Activated CD4-positive, CD25-positive, alpha-beta regulatory T cell treated with anti-CD3 and anti-CD28 coated beads, Interleukin-2, amount 50 U/mL, for 16 hours (primary cell): ENCODE data around the gene OR2S2.
"Not testable (repeated sequence)": the region's sequence is repeated elsewhere in the genome, so short reads cannot be mapped to it uniquely, and the experiment has no call there.

Source experiments
- DNase-seq: peaks from one replicate; pipeline ENCODE4 v3.0.0-alpha.2; 2020; ENCODE audit warnings: low read depth, low spot score

The OR2S2 gene

GRCh38 chr9:35958104-35958837 lies at the start of gene OR2S2:
OR2S2 (minus strand) TSS chr9:35958154; CDS start chr9:35958098, 56 bp downstream.
- DNase-seq, result no peak

- DNase-seq, result no peak
These were observed 49.4 kb upstream of the OR2S2 start for GRCh38 chr9:36007316-36007708.

GRCh38 chr9:36006549-36007315 lies 48.8 kb upstream of the OR2S2 start:
- DNase-seq, result no peak

GRCh38 chr9:36005891-36006290 lies 47.9 kb upstream of the OR2S2 start:
- DNase-seq, result no peak

GRCh38 chr9:35998333-35998732 lies 40.4 kb upstream of the OR2S2 start:
- DNase-seq, result no peak

- not testable (repeated sequence) for DNase-seq
These were observed 39.1 kb upstream of the OR2S2 start for GRCh38 chr9:35997016-35997415.

- DNase-seq, result no peak
These were observed 38.5 kb upstream of the OR2S2 start for GRCh38 chr9:35996358-35996970.

GRCh38 chr9:35994959-35995358 lies 37.0 kb upstream of the OR2S2 start:
- DNase-seq, result no peak

- no peak for DNase-seq
These were observed 36.2 kb upstream of the OR2S2 start for GRCh38 chr9:35993976-35994720.

- DNase-seq, result not testable (repeated sequence)
These were observed 35.2 kb upstream of the OR2S2 start for GRCh38 chr9:35993136-35993535.

GRCh38 chr9:35990155-35990554 lies 32.2 kb upstream of the OR2S2 start:
- DNase-seq, result no peak

- DNase-seq, result no peak
These were observed 26.1 kb upstream of the OR2S2 start for GRCh38 chr9:35984021-35984420.

GRCh38 chr9:35981699-35982098 lies 23.7 kb upstream of the OR2S2 start:
- no peak for DNase-seq

- no peak for DNase-seq
These were observed 22.5 kb upstream of the OR2S2 start for GRCh38 chr9:35980289-35981011.

- no peak for DNase-seq
These were observed 20.8 kb upstream of the OR2S2 start for GRCh38 chr9:35978792-35979191.

- DNase-seq, result no peak
These were observed 18.8 kb upstream of the OR2S2 start for GRCh38 chr9:35976726-35977125.

- DNase-seq, result no peak
These were observed 16.8 kb upstream of the OR2S2 start for GRCh38 chr9:35974800-35975199.

- no peak for DNase-seq
These were observed 14.1 kb upstream of the OR2S2 start for GRCh38 chr9:35972093-35972492.

GRCh38 chr9:35967042-35967441 lies 9.1 kb upstream of the OR2S2 start:
- DNase-seq, result no peak

GRCh38 chr9:35966433-35966832 lies 8.5 kb upstream of the OR2S2 start:
- no peak for DNase-seq

- DNase-seq, result no peak
These were observed 7.1 kb upstream of the OR2S2 start for GRCh38 chr9:35965011-35965410.
